K562 (cell line): ENCODE data around the gene NSMF. TPM values are rescaled to one million over a fixed set of nuclear protein-coding genes. Genes with fewer than 3 reads are reported as not detected.

Experiments
- ATAC-seq: fragments of 200-7000 bp; cut with Tn5 transposase; 3 replicates; pipeline ENCODE4 v1.9.1; 2020; ENCODE audit warnings: moderate library complexity
- BruUV-seq: library from RNA; stranded (reverse); fragments of 400-500 nt; replicated peaks from 2 replicates; lab custom pipeline; 2021; lab: Mats Ljungman, UMichigan
- CTCF ChIA-PET: fragments of 300-600 bp; formaldehyde crosslinking; extraction: SDS; loops from one replicate; lab custom pipeline; 2021; ENCODE audit warnings: low intra/inter-chr PET ratio; lab: Yijun Ruan, JAX
- POLR2A ChIA-PET: fragments of 300-600, 350-650 bp; sonication (Branson Sonifier 250); formaldehyde crosslinking; extraction: SDS; loops from one replicate; lab custom pipeline; 2021; ENCODE audit warnings: antibody characterized with exemption, inconsistent platforms; lab: Yijun Ruan, JAX
- DNase-seq, 4 experiments: peaks; one replicate each; pipeline versions ENCODE4 v3.0.0 to v3.0.0-alpha.2; 2011 to 2018; ENCODE audit warnings: low spot score in 3 of 4, mixed read lengths in 3 of 4; ENCODE audit errors: extremely low read depth in 1 of 4
- FAIRE-seq: peaks from 2 replicates; lab custom pipeline; 2011; peaks lifted over from hg19 to GRCh38; lab: Jason Lieb, UNC
- H2AFZ ChIP-seq: 2 replicates; pipeline ENCODE4 v1.6.0; 2011; ENCODE audit warnings: low read depth, low read length, control low read depth, inconsistent platforms
- H3K27ac ChIP-seq: fragments of 200-600 bp; 3 replicates; pipeline ENCODE4 v1.8.0; 2011; ENCODE audit warnings: low read depth, mild to moderate bottlenecking, control low read depth, inconsistent platforms, low read length, moderate library complexity, mixed read lengths; ENCODE audit errors: extremely low read depth
- H3K27me3 ChIP-seq, 2 experiments: fragments of 300-600 bp in 1 of 2; 2 replicates in 1 of 2; 3 replicates in 1 of 2; pipeline versions ENCODE4 v1.6.0 to v1.8.0; 2011; ENCODE audit warnings: inconsistent platforms in 2 of 2, low read length in 2 of 2, mild to moderate bottlenecking in 1 of 2, mixed read lengths in 1 of 2, moderate library complexity in 1 of 2; ENCODE audit not compliant: control insufficient read depth in 2 of 2, insufficient read depth in 2 of 2
- H3K36me3 ChIP-seq: fragments of 300-600 bp; 3 replicates; pipeline ENCODE4 v1.8.0; 2011; ENCODE audit warnings: mild to moderate bottlenecking, low read length, inconsistent platforms; ENCODE audit not compliant: control insufficient read depth, insufficient read depth
- H3K4me1 ChIP-seq, 2 experiments: fragments of 200-600 bp in 1 of 2; replicated peaks in 1 of 2; 2 replicates in 1 of 2; 3 replicates in 1 of 2; pipeline versions ENCODE4 v1.5.1 to v1.8.0; 2011; ENCODE audit warnings: inconsistent platforms in 2 of 2, low read length in 2 of 2, mild to moderate bottlenecking in 1 of 2, mixed read lengths in 1 of 2, moderate library complexity in 1 of 2; ENCODE audit not compliant: control insufficient read depth in 2 of 2, insufficient read depth in 2 of 2
- H3K4me2 ChIP-seq: 2 replicates; pipeline ENCODE4 v1.6.1; 2011; ENCODE audit warnings: low read length, control low read depth, inconsistent platforms, mixed read lengths; ENCODE audit not compliant: insufficient read depth
- H3K4me3 ChIP-seq: fragments of 200-600 bp; sonication (generic), shearing (Covaris generic); 2 replicates; pipeline ENCODE4 v1.5.1; 2016; ENCODE audit warnings: control low read depth, inconsistent platforms
- H3K79me2 ChIP-seq: fragments of 200-600 bp; 3 replicates; pipeline ENCODE4 v1.8.0; 2011; ENCODE audit warnings: low read length, inconsistent platforms; ENCODE audit not compliant: control insufficient read depth, insufficient read depth
- H3K9ac ChIP-seq, 2 experiments: 2 replicates each; pipeline versions ENCODE4 v1.6.0 to v1.6.1; 2011; ENCODE audit warnings: low read depth in 2 of 2, low read length in 2 of 2, control low read depth in 1 of 2, inconsistent platforms in 1 of 2, mild to moderate bottlenecking in 1 of 2, mixed read lengths in 1 of 2; ENCODE audit not compliant: insufficient read depth in 1 of 2
- H3K9me1 ChIP-seq: one replicate; pipeline ENCODE4 v1.6.0; 2011; ENCODE audit warnings: inconsistent platforms, mild to moderate bottlenecking, low read length, moderate library complexity; ENCODE audit not compliant: control insufficient read depth, insufficient read depth
- H3K9me3 ChIP-seq: replicated peaks from 2 replicates; pipeline ENCODE4 v1.5.1; 2011; ENCODE audit warnings: low read depth, low read length, inconsistent platforms; ENCODE audit not compliant: control insufficient read depth, insufficient read depth
- H4K20me1 ChIP-seq: replicated peaks from 2 replicates; pipeline ENCODE4 v1.6.1; 2011; ENCODE audit warnings: low read length, inconsistent platforms, mixed read lengths; ENCODE audit not compliant: control insufficient read depth, insufficient read depth
- CEBPB ChIP-seq: fragments of 450-650 bp; IDR thresholded peaks from 2 replicates; pipeline ENCODE4 v1.6.1; 2016; ENCODE audit warnings: missing genetic modification characterization, missing compliant biosample characterization
- JUNB ChIP-seq: fragments of 450-650 bp; formaldehyde crosslinking; conservative IDR thresholded peaks from 2 replicates; pipeline ENCODE4 v1.4.0; 2020; ENCODE audit warnings: mild to moderate bottlenecking
- MTA1 ChIP-seq: fragments of 450-650 bp; IDR thresholded peaks from 2 replicates; pipeline ENCODE4 v1.6.1; 2017; ENCODE audit warnings: borderline replicate concordance
- OTX1 ChIP-seq: fragments of 450-650 bp; formaldehyde crosslinking; IDR thresholded peaks from 2 replicates; pipeline ENCODE4 v1.4.0; 2022; ENCODE audit warnings: mild to moderate bottlenecking
- WGBS: fragments of 100-300 bp; shearing (Covaris generic); methylation state at CpG from one replicate; pipeline ENCODE4 v1.1.6; 2016; ENCODE audit warnings: low coverage, mixed read lengths; ENCODE audit not compliant: insufficient coverage; ENCODE audit errors: missing lambda C conversion rate; 5-methylcytosine and 5-hydroxymethylcytosine counted together
- in situ Hi-C: fragments of 300-500 bp; cut with MboI; formaldehyde crosslinking; loops from 4 replicates; pipeline ENCODE4 v1.15.0; 2018; ENCODE audit warnings: inconsistent platforms, mixed read lengths
- intact Hi-C: fragments of 100-400 bp; cut with micrococcal nuclease; formaldehyde crosslinking; loops from 2 replicates; pipeline ENCODE4 v1.14.2; 2022
- polyA plus RNA-seq, 8 experiments: library from polyadenylated mRNA; depleted of rRNA in 4 of 8; stranded (reverse) in 5 of 8; unstranded in 3 of 8; fragments of >200 nt; fragmentation: Nextera tagmentation in 2 of 8; fragmentation: Illumina TruSeq in 1 of 8; extraction: Ambion mirVana in 2 of 8; extraction: Trizol in 1 of 8; gene quantifications; 2 replicates each; pipeline versions ENCODE4 v1.2.1 to v1.2.3, GENCODE V29; 2011 to 2014; ENCODE audit warnings: inconsistent platforms in 1 of 8, missing spikeins in 1 of 8
- total RNA-seq, 7 experiments: library from RNA; depleted of rRNA in 6 of 7; stranded (reverse); fragments of >200 nt in 6 of 7; fragmentation: Illumina TruSeq in 2 of 7; extraction: Trizol in 2 of 7; gene quantifications; 2 replicates each; pipeline versions ENCODE4 v1.2.1 to v1.2.3, GENCODE V29; 2011 to 2021; ENCODE audit warnings: low replicate concordance in 1 of 7

NSMF gene
- total and polyA plus RNA-seq, 9 of the 15 experiments (the other 6 are each of a cell fraction or from before 2014, with no cell fraction given): 0.20 to 82.7 (median 29.3) TPM

- TF ChIP-seq MTA1 (0 out of 2 replicates have a peak, but pooled peaks have one; percentile 4), JUNB (CRISPR knock-in tag) (no peak), CEBPB (tag) (0 out of 2 replicates have a peak, but pooled peaks have one; percentile 5), OTX1 (no peak)
- Histone ChIP-seq H3K4me3 (no peak overlapping the region), H3K9ac (no peak overlapping the region), H3K36me3 (no peaks in the 10 kb centered on the region), H3K27ac (no peak overlapping the region), H3K9me3 (no peaks in the 10 kb centered on the region), H2AFZ (no peak overlapping the region), H3K79me2 (no peaks in the 10 kb centered on the region), H3K4me1 (peaks cover 0 to 41% of the 10 kb centered on the region in 2 experiments; a peak in 2 of 5 replicates), H3K4me2 (no peak overlapping the region), H3K9me1 (no peaks in the 10 kb centered on the region), H4K20me1 (no peaks in the 10 kb centered on the region), H3K27me3 (peaks cover 18 to 45% of the 10 kb centered on the region in 2 experiments; a peak in 4 of 5 replicates)
- ChIA-PET POLR2A (interaction anchor here (0.6 to 1.6 kb wide), 4 partner anchors 9 to 602 kb away, joined by 3 to 4 read pairs (median 3); no protein-coding TSS in a partner anchor), CTCF (no interaction called here)
- DNase-seq (no peak), FAIRE-seq (no peak), ATAC-seq (no peak; the same call in 2 of the 3 replicates)
- BruUV-seq: no TSS peak
- WGBS: 19% methylated on average over 7 of the region's 7 CpGs
- intact Hi-C loops (no loop called here), in situ Hi-C loops (no loop called here)
These were observed 45.3 kb upstream of the NSMF start for GRCh38 chr9:137504432-137504777.
